Measurements from ENCODE around the gene KSR1.

Gene KSR1

DNA sequence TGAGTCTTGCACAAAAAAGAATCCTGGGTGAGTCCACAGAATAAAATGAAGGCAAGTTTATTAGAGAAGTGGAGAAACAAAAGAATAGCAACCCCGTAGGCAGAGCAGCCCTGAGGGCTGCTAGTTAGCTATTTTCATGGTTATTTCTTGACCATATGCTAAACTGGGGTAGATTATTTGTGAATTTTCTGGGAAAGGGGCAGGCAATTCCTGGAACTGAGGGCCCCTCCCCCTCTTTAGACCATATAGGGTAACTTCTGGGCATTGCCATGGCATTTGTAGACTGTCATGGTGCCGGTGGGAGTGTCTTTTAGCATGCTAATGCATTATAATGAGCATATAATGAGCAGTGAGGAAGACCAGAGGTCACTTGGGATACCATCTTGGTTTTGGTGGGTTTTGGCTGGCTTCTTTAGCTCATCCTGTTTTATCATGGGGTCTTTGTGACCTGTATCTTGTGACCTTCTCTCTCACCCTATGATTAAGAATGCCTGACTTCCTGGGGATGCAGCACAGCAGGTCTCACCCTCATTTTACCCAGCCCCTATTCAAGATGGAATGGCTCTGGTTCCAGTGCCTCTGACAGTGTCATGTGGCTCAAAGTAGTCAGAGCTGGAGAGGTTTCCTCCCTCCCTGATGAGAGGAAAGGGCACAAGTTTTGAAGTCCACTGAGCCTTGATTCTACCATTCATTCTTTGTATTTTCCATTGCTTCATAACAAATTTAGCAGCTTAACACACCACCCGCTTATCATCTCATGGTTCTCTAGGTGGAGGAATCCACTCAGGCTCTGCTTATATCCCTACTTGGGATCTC, 119.1 kb downstream of the KSR1 start:
- peak; percentile 95 for DNase-seq

DNA sequence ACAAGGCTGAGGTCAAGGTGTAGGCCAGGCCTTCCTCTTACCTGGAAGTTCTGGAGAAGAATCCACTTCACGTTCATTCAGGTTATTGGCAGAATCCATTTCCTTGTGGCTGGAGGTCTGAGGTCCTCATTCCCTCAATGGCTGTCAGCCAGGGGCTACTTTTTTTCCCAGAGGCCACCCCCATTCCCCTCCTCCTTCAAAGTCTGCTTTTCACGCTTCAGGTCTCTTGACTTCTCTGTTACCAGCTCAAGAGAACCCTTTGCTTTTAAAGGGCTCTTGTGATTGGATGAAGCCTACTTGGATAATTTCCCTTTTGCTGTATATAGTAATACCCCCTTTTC, 119.6 kb downstream of the KSR1 start:
- peak; percentile 70 for DNase-seq

DNA sequence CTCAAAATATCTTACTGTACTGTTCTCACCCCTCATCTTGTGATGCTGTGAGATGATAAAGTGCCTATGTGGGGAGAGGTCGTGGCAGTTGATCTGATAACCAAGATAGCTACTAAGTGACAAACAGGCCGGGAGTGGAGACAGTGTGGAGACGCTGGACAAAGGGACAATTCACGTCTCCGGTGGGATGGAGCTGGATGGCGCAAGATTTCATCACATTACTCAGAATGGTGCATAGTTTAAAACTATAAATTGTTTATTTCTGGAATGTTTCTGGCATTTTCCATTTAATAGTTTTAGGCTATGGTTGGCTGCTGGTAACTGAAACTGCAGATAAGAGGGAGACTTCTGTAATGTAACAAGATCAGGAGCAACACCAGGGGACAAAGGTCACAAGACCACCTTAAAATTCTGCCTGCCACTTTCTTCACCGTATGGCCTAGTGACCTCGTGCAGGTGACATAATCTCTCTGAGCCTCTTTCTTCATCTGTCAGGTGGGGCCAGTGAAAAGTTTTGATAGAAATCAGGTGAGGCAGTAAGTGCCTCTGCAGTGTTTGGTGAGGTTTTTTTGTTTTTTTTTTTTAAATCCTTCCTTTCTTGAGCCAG, 120.3 kb downstream of the KSR1 start:
- peak; percentile 71 for DNase-seq

DNA sequence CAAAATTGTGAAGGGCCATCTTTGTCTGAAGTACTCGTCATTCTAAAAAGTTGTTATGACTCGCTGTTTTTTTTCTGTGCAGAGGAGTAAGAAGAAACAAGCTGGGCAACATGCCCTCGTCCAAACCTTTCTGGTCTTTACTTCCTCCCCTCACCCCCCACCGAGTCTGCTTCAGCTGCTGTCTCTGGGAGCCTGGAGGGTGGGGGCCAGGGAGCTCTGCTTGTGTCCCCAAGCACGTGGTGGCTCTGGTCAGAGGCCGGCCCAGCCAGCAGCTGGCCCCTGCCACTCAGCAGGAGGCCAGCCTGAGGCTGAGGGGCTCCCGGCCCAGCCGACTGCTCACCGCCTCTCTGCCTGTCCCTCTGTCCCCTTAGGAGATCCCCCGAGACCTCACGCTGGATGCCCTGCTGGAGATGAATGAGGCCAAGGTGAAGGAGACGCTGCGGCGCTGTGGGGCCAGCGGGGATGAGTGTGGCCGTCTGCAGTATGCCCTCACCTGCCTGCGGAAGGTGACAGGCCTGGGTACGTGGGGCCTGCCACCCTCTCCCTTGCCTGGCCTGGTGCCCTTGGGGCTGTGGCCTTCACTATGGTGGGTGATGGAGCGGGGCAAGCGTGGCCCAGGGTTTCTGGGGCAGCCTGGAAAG, 121.0 kb downstream of the KSR1 start:
- DNase-seq: peak; percentile 71

DNA sequence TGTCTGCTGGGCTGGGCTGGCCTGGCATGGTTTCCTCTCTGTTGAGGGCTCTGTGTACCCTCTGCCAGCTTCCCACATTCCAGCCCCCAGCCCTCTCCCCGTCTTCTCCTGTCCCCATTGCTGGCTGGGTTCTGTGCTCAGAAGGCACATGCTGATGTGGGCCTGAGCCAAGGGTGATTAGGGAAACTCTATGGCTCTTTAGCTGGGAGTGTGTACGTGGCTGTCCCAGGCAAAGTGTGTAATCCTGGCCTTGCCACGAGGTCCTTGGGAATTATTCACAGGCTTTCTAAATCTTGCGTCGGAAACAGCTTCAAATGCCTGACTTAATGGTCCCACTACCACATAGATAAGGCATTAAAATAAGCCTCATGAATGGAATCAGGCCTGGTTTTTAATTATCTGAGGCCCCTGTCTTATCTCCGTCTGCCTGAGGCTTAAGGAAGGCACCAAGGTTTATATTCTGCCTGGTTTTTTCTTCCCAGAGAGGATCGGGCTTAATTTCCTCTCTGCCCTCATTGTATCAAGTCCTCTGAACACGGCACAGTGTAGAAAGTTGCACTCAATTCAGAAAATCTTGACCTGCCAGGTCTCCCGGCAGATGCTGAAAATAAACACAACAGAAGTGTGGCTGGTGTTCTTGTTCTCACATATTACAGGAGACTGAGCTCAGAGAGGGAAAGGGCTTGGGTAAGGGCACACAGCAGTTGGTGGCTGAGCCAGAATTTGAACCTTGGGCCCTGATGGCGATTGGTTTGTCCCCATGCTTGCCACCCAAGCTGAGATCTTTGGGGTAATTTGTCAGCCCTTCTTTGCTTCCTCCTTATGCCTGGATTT, 121.9 kb downstream of the KSR1 start:
- peak; percentile 77 for DNase-seq

DNA sequence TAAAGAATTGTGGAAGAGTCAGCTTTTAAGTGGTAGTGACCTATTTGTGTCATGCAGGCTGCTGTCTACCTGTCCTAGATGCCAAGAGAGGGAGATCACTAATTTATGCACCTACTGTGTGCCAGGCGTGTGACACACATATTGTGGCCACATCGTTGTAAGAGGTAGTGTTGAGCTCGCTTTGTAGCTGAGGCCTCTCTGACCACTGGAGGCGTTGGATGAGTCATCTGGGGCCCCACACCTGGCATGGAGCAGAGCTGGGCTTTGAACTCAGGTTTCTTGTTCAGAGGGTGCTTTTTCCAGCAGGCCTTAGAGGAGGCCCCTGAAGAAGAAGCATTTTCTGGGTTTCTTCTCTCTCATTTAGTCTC, 122.5 kb downstream of the KSR1 start:
- DNase-seq: peak; percentile 42

DNA sequence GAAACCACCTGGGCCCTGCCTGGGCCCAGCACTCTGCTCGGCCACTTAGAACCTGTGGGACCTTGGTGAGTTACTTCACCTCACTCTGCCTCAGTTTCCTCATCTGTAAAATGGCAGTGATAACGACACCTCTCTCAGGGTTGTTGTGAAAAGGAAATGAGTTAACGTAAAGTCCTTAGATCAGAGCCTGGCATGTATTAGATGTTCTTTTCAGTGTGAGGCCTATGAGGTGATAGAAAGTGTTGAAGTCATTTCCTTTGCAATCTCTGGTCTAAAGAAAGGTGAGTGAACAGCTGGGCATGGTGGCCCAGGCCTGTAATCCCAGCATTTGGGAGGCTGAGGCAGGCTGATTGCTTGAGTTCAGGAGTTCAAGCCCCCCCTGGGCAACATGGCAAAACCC, 123.1 kb downstream of the KSR1 start:
- DNase-seq: no peak

DNA sequence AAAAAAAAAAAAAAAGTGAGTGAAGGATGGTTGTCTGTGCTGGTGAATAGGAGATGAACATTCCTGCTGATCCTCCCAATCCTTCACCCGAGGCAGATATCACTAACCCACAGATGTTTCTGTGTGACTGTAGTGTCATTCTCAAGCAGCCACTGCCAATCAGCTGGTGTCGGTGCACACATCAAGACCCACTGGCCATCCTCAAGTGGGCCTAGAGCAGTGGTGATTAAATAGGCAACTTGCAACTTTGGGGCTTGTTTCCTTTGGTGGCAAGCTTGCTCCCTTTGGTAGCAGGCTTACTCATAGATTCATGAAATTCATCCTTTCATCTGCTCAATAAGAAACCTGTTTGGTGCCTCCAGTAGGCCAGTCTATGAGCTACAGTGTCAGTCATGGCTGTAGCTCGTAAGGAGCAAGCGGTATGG, 123.7 kb downstream of the KSR1 start:
- peak; percentile 31 for DNase-seq

DNA sequence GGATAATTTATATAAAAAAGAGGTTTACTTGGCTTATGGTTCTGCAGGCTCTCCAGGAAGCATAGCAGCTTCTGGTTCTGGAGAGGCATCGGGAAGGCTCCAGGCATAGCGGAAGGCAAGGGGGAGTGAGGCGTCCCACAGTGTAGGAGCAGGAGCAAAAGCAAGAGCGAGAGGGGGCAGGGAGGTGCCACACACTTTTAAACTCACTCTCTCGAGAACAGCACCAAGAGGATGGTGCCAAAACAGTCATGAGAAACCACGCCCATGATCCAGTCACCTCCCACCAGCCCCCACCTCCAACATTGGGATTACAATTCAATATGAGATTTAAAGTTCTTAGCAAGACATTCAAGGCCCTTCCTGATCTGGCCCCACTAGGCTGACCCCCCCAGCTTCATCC, 124.8 kb downstream of the KSR1 start:
- no peak for DNase-seq

DNA sequence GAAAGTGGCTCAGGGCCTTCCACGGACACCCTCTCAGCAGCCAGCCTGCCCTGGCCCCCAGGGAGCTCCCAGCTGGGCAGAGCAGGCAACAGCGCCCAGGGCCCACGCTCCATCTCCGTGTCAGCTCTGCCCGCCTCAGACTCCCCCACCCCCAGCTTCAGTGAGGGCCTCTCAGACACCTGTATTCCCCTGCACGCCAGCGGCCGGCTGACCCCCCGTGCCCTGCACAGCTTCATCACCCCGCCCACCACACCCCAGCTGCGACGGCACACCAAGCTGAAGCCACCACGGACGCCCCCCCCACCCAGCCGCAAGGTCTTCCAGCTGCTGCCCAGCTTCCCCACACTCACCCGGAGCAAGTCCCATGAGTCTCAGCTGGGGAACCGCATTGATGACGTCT, 126.4 kb downstream of the KSR1 start:
- DNase-seq: no peak

DNA sequence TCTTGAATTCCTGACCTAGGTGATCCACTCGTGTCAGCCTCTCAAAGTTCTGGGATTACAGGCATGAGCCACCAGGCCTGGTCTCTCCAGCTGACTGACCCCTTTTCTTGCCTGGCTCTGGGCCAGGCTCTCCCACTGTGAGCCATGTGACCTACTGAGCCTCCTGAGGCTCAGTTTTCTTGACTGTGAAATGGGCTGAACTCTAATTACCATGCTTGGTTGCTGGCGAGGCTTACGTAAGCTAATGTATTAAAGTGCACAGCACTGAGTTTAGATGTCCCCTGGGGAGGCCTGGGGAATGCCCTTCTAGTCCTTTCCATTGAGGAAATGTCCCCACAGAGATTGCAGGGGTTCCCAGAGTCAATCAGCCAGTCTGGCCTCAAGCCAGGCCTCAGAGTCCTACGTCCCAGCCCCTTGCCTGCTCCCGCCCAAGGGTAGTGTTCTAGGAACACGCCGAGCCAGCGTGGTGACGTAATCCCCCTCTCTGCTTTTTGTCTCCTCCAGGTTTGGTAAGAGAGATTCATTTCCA, 129.0 kb downstream of the KSR1 start:
- no peak for DNase-seq

DNA sequence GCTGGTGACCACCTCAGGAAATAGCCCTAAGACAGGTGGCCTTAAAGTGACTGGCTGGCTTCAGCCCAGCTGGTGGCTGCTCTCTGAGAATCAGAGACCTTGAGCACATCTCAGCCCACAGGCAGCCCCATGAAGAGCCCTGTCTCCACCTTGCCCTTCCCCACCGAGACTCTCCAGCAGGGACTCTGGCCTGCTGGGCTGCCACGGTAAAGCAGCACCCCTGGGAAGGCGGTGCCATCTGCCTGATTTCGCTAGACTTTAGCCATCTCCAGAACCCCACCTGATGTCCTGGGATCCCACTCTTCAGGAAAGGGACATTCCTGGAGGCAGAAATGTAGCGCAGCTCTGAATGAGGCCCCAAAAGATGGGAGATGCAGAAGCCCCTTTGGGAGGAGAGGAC, 129.5 kb downstream of the KSR1 start:
- DNase-seq: no peak

DNA sequence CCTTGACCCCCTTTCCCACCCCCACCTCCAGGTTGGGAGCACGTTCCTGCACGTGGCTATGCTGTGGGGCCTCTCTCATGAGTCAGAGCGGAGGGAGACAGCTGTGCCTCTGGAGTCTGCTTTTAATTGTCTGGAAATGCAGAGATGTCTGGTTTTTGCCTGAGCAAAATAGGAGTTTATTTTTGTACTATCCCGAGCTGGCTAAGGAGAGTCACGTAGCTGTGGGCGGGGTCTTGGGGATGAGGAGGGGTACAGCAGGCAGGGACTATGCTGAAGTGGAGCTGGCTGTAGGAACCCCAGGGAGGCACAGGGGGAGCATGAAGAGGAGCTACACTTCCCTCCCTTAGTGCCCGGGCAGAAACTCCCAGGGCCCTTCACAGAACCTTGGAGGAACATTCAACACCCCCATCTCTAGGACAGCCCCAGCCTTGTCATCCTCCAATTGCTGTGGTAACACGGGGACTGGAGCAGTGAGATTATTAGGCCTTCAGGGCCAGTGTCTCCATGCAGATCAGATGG, 130.0 kb downstream of the KSR1 start:
- DNase-seq: no peak

DNA sequence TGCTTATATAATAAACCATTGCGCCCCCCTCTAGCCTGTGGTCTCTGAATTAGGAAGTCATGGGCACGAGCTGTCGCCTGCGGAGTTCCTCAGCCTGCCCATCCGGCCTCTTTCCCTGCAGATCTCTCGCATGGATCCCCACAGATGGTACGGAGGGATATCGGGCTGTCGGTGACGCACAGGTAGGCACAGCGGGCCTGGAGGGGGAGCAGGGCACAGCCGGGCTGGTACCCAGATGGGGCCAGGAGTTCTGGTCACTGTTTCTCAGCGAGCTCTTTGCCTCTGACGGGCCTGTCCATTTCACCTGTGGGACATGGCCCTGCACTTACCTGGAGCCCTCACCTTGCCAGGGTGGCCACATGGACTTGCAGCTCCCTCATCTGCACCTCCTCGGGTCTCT, 132.1 kb downstream of the KSR1 start:
- DNase-seq: no peak

DNA sequence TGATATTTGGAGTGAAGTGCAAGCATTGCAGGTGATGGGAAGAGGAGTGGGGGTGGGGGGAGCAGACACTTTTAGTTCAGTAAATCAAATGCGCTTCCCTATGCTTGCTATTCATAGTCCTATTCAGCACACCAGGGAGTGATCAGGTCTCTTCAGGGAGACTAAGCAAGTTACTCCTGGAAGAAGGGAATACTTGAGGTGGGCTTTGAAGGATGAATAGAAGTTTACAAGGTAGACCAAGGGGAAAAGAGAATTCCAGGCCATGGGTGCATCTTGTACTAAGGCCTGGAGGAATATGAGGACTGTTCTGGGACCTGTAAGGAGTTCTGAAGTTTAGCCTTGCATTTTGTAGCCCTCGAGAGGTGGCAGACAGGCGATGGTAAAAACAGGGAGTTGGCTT, 134.6 kb downstream of the KSR1 start:
- DNase-seq: no peak

DNA sequence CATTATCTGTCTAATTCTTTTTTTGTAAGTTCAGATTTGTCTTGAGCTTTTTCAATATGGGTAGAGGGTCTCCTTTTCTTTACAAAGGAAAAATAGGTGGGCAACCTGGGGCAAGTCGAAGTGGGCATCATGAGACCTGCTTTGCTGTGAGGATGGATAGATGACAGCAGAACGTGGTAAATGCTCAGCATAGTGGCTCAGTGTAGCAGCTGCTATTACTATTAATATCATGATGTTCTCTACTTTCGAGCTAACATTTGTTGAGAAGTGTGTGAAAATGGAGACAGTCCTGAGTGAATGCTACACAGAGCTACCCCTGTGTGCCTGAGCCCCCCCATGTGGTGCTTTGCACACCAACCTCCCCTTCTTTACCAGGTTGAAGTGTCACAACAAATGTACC, 135.7 kb downstream of the KSR1 start:
- no peak for DNase-seq

DNA sequence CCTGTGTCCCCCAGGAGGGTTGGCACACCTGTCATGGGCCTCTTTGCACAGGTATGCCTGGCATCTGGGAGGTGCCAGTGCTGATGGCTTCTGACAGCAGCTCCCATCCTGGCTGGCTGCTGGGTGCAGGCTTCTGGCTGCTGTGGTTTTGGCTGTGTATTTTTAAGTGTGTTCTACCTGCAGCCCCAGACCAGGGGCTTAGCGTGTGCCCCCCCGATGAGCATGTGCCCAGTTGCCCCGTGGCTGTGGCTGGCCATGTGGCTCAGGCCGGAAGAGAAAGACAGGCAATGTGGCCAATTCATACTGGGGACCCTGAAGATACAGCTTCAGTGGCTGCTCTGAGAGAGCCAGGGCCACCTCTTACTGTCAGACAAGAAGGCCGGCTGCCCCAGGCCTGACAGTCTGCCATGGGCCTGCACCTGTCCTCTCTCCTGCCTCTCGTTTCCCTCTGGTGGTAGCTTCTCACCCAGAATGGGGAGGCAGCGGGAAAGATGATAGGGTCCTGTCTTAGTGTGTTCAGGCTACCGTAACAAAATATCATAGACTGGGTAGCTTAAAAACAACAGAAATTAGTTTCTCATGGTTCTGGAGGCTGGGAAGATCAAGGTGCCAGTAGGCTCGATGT, 137.1 kb downstream of the KSR1 start:
- no peak for DNase-seq

DNA sequence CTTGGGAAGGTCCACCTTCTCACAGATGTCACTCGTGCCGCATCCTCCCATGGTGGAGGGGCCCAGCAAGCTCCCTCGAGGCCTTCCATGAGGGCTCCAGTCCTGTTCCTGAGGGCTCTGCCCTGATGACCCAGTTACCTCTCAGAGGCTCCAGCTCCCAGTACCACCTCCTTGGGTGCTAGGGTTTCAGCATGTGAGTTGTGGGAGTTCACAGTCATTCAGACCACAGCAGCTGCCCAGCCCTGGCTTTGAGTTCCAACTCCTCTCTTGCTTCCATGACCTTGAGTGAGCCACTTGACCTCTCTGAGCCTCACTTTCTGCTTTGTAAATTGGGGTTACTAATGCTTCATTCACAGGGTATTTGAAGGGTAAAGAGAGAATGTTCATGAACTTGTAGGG, 137.6 kb downstream of the KSR1 start:
- DNase-seq: no peak

DNA sequence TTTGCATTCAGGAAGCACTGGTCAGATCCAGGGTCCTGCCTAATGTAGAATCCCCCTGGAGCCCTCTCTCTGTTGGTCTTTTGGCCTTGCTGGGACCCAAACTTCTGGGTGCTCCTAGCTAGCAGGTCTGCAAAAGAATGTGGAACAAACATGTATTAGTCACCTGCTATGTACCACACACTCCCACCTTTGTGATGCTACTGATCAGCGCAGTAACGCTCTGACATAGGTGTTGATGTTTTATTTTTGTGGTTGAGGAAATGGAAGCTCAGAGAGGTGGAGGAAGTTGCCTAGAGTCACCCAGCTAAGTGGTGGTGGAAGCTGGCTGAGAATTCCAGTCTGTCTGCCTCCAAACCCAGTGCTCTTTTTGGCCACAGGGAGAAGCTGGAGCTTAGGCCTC, 139.0 kb downstream of the KSR1 start:
- no peak for DNase-seq

DNA sequence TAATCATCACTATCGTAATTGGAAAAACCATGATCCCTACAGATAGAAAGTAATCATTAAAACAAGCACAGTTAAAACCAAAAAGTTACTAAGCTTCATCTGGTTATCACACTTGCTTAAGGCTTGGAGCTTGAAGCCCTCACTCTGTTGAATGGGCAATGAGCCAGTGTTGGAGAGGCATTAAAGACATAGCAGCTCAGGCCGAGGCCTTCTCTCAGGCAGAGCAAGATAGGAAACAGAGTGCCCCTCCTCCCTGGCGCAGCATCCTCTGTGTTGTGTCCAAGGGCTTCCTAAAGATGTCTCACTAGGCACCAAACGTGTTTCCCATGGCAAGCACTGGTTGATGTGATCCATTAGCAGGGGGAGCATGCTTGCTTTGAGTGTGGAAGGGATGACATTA, 139.8 kb downstream of the KSR1 start:
- DNase-seq: no peak

DNA sequence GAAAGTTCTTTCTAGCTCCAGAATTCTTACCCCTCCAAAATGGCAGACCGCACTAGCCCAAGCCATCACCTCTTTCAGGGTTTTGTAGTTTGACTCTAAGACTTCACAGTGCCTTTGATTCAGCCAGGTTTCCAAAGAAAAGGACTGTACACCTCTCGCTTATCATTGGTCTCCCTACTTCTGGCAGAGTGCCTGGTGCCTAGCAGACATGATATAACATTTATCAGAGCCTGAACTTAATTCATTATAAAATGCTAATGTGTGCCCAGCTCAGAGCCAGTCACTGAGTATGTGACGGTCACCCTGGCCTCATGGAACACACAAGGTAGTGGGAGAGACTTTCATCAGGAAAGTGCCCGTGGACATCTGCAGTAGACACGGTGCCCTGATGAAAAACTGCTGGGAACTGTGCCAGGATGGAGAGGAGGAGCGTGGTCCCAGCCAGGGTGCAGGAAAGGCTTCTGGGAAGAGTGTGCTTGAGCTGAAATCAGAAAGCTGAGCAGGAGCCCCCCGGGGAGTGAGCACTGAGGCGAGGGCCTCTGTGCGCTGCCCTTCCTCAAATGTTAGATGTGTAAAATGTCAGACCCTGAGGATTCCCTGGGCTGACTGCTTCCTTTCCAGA, 140.4 kb downstream of the KSR1 start:
- no peak for DNase-seq

DNA sequence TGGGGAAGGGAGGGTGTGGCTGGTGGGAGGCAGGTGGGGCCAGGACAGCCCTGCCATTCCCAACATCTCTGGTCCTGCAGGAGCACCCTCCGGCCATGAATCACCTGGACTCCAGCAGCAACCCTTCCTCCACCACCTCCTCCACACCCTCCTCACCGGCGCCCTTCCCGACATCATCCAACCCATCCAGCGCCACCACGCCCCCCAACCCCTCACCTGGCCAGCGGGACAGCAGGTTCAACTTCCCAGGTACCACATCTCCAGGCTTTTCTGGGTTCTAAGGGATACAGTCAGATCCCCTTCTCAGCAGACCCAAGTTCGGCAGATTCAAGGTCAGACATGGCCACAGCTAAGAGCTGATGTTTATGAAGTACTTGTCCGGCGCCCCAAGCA, 140.9 kb downstream of the KSR1 start:
- no peak for DNase-seq
